Measurements from ENCODE around the gene DLG3. TPM values are rescaled to one million over a fixed set of nuclear protein-coding genes. Genes with fewer than 3 reads are reported as not detected.

The DLG3 gene
- total RNA-seq, 3 donors from 2014 or later = 3.7 to 30.3 (median 21.0) TPM

DNA sequence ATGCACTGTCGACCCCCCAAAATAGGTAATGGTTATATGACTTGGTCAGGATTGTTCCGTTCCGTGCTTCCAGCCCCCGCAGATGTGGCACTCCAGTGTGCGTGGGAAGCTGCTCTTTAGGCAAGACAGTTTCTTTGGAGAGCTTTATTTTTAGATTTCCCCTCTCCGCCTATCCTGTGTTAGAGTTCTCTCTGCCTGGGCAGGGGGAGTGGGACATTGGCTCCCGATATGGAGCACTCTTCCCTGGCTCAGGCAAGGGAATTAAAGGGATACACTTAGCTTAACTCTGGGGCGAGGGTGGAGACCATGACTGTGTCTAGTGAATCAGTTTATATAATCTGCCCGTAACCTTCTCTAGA lies 36.0 kb downstream of the DLG3 start:
- Histone ChIP-seq H3K36me3 (no peaks in the 10 kb centered on the region), H3K27ac (peak overlapping the region; percentile 57 to 74), H3K4me3 (no peak overlapping the region), H3K4me1 (peaks cover 0 to 4% of the 10 kb centered on the region in 2 donors), H3K27me3 (peaks cover 0 to 48% of the 10 kb centered on the region in 2 donors), H3K9me3 (no peaks in the 10 kb centered on the region)
- TF ChIP-seq POLR2A (IDR thresholded peaks at IDR 0.05) (no peak), CTCF (IDR thresholded peaks at IDR 0.05) (no peak), POLR2AphosphoS5 (IDR thresholded peaks at IDR 0.05) (no peak)
- intact Hi-C loops (cut with DNase I; ENCODE audit: low total_unique reads) = no loop called here
- no peak for DNase-seq (ENCODE audit: low spot score in 2 of 2)

DNA sequence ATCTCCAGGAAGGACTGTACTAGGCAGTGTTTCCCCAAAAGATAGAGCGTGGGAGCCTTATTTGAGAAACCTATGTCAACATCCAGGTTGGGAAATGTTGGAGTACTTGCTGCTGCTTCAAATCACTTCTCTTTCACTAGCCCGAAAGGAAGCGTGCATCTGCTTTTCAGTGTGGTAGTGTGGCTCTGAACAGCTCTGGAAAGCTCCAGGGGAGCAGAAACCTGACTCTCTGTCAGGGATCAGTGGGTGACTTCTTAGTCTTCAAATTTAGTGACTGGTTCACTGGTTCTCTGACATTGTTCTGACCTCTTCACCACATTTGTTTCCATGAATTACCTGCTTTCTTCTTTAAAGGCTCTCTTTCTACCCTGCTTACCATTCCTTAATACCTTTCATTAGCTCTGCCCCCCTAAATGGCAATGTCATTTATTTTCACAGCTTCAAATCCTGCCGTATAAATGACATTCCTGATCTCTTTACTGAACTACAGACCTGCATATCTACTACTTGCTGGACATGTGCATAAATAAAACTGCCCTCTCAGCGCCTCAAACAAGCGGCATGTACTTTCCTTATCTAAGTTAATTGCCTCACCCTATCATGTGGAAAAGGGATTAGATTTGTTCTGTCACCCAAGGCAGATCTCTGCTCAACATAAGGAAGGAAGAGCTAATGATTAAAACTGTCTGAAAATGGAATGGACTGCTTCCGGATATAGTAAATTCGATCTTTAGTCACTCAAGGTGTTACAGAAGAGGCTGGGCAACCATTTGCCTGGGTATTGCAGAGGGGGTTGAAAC lies 37.0 kb downstream of the DLG3 start:
- Histone ChIP-seq H3K9me3 (no peaks in the 10 kb centered on the region), H3K27ac (no peak overlapping the region), H3K4me3 (no peak overlapping the region), H3K27me3 (peaks cover 0 to 43% of the 10 kb centered on the region in 2 donors), H3K4me1 (peaks cover 0 to 4% of the 10 kb centered on the region in 2 donors), H3K36me3 (no peaks in the 10 kb centered on the region)
- TF ChIP-seq CTCF (IDR thresholded peaks at IDR 0.05) = no peak
- no peak for TF ChIP-seq POLR2A (IDR thresholded peaks at IDR 0.05)
- no peak for TF ChIP-seq POLR2AphosphoS5 (IDR thresholded peaks at IDR 0.05)
- intact Hi-C loops (cut with DNase I; ENCODE audit: low total_unique reads) = no loop called here
- no peak for DNase-seq (ENCODE audit: low spot score in 2 of 2)

DNA sequence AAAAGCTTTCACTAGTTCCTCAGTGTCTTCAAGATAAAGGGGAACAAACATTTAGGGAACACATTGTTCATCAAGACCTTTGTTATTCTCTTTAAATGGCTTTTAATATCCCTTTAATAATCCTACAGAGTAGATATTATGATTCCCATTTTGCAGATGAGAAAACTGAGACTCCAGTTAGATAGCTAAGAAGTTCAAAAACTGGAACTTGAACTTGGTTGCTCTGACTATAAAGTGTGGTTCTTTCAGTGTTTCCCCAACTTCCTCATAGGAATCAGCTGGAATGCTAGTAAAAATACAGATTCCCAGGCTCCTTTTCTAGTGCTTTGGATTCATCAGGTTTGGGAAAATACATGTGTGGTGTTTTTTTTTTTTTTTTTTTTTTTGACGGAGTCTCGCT lies 37.7 kb downstream of the DLG3 start:
- H3K36me3 ChIP-seq = no peaks in the 10 kb centered on the region
- H3K9me3 ChIP-seq = no peaks in the 10 kb centered on the region
- H3K4me1 ChIP-seq = peaks cover 0 to 4% of the 10 kb centered on the region in 2 donors
- peaks cover 0 to 42% of the 10 kb centered on the region in 2 donors for H3K27me3 ChIP-seq
- TF ChIP-seq CTCF (IDR thresholded peaks at IDR 0.05) (no peak), POLR2A (IDR thresholded peaks at IDR 0.05) (no peak), POLR2AphosphoS5 (IDR thresholded peaks at IDR 0.05) (no peak)
- DNase-seq (ENCODE audit: low spot score in 2 of 2) = no peak
- no peak overlapping the region for H3K4me3 ChIP-seq
- intact Hi-C loops (cut with DNase I; ENCODE audit: low total_unique reads) = no loop called here
- no peak overlapping the region for H3K27ac ChIP-seq

- Histone ChIP-seq H3K36me3 (no peaks in the 10 kb centered on the region), H3K4me3 (no peak overlapping the region), H3K27me3 (peaks cover 0 to 24% of the 10 kb centered on the region in 2 donors), H3K4me1 (no peaks in the 10 kb centered on the region), H3K27ac (no peak overlapping the region), H3K9me3 (no peaks in the 10 kb centered on the region)
- intact Hi-C loops (cut with DNase I; ENCODE audit: low total_unique reads) = loop anchor here (5.0 kb wide), 1 partner anchor 1198 kb away; no protein-coding TSS in a partner anchor
- TF ChIP-seq CTCF (IDR thresholded peaks at IDR 0.05) = no peak
- TF ChIP-seq POLR2A (IDR thresholded peaks at IDR 0.05) = no peak
- no peak for TF ChIP-seq POLR2AphosphoS5 (IDR thresholded peaks at IDR 0.05)
- DNase-seq (ENCODE audit: low spot score in 2 of 2) = no peak
Measured at GRCh38 chrX:70485466-70485865, 40.8 kb downstream of the DLG3 start.

GRCh38 chrX:70488856-70489255 lies 44.2 kb downstream of the DLG3 start:
- Histone ChIP-seq H3K9me3 (no peaks in the 10 kb centered on the region), H3K4me1 (no peaks in the 10 kb centered on the region), H3K27me3 (peaks cover 0 to 11% of the 10 kb centered on the region in 2 donors), H3K4me3 (no peak overlapping the region), H3K27ac (no peak overlapping the region), H3K36me3 (no peaks in the 10 kb centered on the region)
- no peak for DNase-seq (ENCODE audit: low spot score in 2 of 2)
- intact Hi-C loops (cut with DNase I; ENCODE audit: low total_unique reads) = loop anchor here (5.0 kb wide), 1 partner anchor 1202 kb away; no protein-coding TSS in a partner anchor
- no peak for TF ChIP-seq POLR2A (IDR thresholded peaks at IDR 0.05)
- no peak for TF ChIP-seq CTCF (IDR thresholded peaks at IDR 0.05)
- no peak for TF ChIP-seq POLR2AphosphoS5 (IDR thresholded peaks at IDR 0.05)
